ENCODE results near the gene RNU6-1.

GRCh38 chr15:67879440-67880129 lies 39.7 kb upstream of the RNU6-1 start:
- TF ChIP-seq CTCF (IDR thresholded peaks at IDR 0.05), result no peak
- no peak for TF ChIP-seq EZH2 (IDR thresholded peaks at IDR 0.05)
